ENCODE results near the gene CORIN.

The CORIN gene

GRCh38 chr4:47570816-47571215, 267.1 kb downstream of the CORIN start:
- H3K27me3 ChIP-seq (ENCODE audit: insufficient read depth, low read length, poor library complexity, severe bottlenecking), result no peaks in the 10 kb centered on the region
- no peak overlapping the region for H3K9ac ChIP-seq (ENCODE audit: low read depth, low read length, poor library complexity, severe bottlenecking)
- H2AFZ ChIP-seq (ENCODE audit: low read length), result no peak overlapping the region
- no peaks in the 10 kb centered on the region for H4K20me1 ChIP-seq (ENCODE audit: insufficient read depth, low read length, poor library complexity, severe bottlenecking)
- no peaks in the 10 kb centered on the region for H3K79me2 ChIP-seq (ENCODE audit: insufficient read depth, low read length)
- H3K4me2 ChIP-seq (ENCODE audit: low read depth, low read length, poor library complexity, severe bottlenecking), result no peak overlapping the region
- H3K9me2 ChIP-seq (replicated peaks; ENCODE audit: low read depth, low read length), result no peaks in the 10 kb centered on the region
- H3F3A ChIP-seq (ENCODE audit: low read depth), result no peaks in the 10 kb centered on the region
- H3K9me3 ChIP-seq (ENCODE audit: insufficient read depth, low read depth, low read length), result no peaks in the 10 kb centered on the region
- TF ChIP-seq EZH2phosphoT487 (IDR thresholded peaks at IDR 0.05; ENCODE audit: borderline replicate concordance), result no peak
- H3K4me1 ChIP-seq (ENCODE audit: insufficient read depth, low read length, poor library complexity, severe bottlenecking), result peaks cover 11% of the 10 kb centered on the region
- H3K36me3 ChIP-seq (ENCODE audit: insufficient read depth, low read length), result no peaks in the 10 kb centered on the region
- H3K4me3 ChIP-seq (ENCODE audit: low read length, poor library complexity, severe bottlenecking), result no peak overlapping the region

GRCh38 chr4:47567511-47567910, 270.4 kb downstream of the CORIN start:
- H3K36me3 ChIP-seq (ENCODE audit: insufficient read depth, low read length), result no peaks in the 10 kb centered on the region
- H3K9me3 ChIP-seq (ENCODE audit: insufficient read depth, low read depth, low read length), result no peaks in the 10 kb centered on the region
- TF ChIP-seq EZH2phosphoT487 (IDR thresholded peaks at IDR 0.05; ENCODE audit: borderline replicate concordance) (no peak), CTCF (conservative IDR thresholded peaks at IDR 0.05; ENCODE audit: low read length) (no peak)
- H3K4me3 ChIP-seq (ENCODE audit: low read length, poor library complexity, severe bottlenecking), result no peak overlapping the region
- no peak overlapping the region for H3K9ac ChIP-seq (ENCODE audit: low read depth, low read length, poor library complexity, severe bottlenecking)
- no peaks in the 10 kb centered on the region for H3F3A ChIP-seq (ENCODE audit: low read depth)
- H4K20me1 ChIP-seq (ENCODE audit: insufficient read depth, low read length, poor library complexity, severe bottlenecking), result no peaks in the 10 kb centered on the region
- no peaks in the 10 kb centered on the region for H3K9me2 ChIP-seq (replicated peaks; ENCODE audit: low read depth, low read length)
- H2AFZ ChIP-seq (ENCODE audit: low read length), result no peak overlapping the region
- H3K4me1 ChIP-seq (ENCODE audit: insufficient read depth, low read length, poor library complexity, severe bottlenecking), result peaks cover 26% of the 10 kb centered on the region
- H3K27me3 ChIP-seq (ENCODE audit: insufficient read depth, low read length, poor library complexity, severe bottlenecking), result no peaks in the 10 kb centered on the region
- no peak overlapping the region for H3K4me2 ChIP-seq (ENCODE audit: low read depth, low read length, poor library complexity, severe bottlenecking)
- H3K79me2 ChIP-seq (ENCODE audit: insufficient read depth, low read length), result no peaks in the 10 kb centered on the region

GRCh38 chr4:47566969-47567368, 270.9 kb downstream of the CORIN start:
- no peaks in the 10 kb centered on the region for H3F3A ChIP-seq (ENCODE audit: low read depth)
- no peaks in the 10 kb centered on the region for H3K27me3 ChIP-seq (ENCODE audit: insufficient read depth, low read length, poor library complexity, severe bottlenecking)
- no peak overlapping the region for H3K9ac ChIP-seq (ENCODE audit: low read depth, low read length, poor library complexity, severe bottlenecking)
- no peak overlapping the region for H3K4me2 ChIP-seq (ENCODE audit: low read depth, low read length, poor library complexity, severe bottlenecking)
- no peak for TF ChIP-seq EZH2phosphoT487 (IDR thresholded peaks at IDR 0.05; ENCODE audit: borderline replicate concordance)
- no peak for TF ChIP-seq CTCF (conservative IDR thresholded peaks at IDR 0.05; ENCODE audit: low read length)
- no peaks in the 10 kb centered on the region for H3K9me2 ChIP-seq (replicated peaks; ENCODE audit: low read depth, low read length)
- no peaks in the 10 kb centered on the region for H4K20me1 ChIP-seq (ENCODE audit: insufficient read depth, low read length, poor library complexity, severe bottlenecking)
- H3K36me3 ChIP-seq (ENCODE audit: insufficient read depth, low read length), result no peaks in the 10 kb centered on the region
- H2AFZ ChIP-seq (ENCODE audit: low read length), result no peak overlapping the region
- H3K9me3 ChIP-seq (ENCODE audit: insufficient read depth, low read depth, low read length), result no peaks in the 10 kb centered on the region
- peaks cover 32% of the 10 kb centered on the region for H3K4me1 ChIP-seq (ENCODE audit: insufficient read depth, low read length, poor library complexity, severe bottlenecking)
- H3K4me3 ChIP-seq (ENCODE audit: low read length, poor library complexity, severe bottlenecking), result no peak overlapping the region
- no peaks in the 10 kb centered on the region for H3K79me2 ChIP-seq (ENCODE audit: insufficient read depth, low read length)

GRCh38 chr4:47566566-47566965, 271.3 kb downstream of the CORIN start:
- H3K27me3 ChIP-seq (ENCODE audit: insufficient read depth, low read length, poor library complexity, severe bottlenecking), result no peaks in the 10 kb centered on the region
- no peaks in the 10 kb centered on the region for H4K20me1 ChIP-seq (ENCODE audit: insufficient read depth, low read length, poor library complexity, severe bottlenecking)
- no peaks in the 10 kb centered on the region for H3K9me2 ChIP-seq (replicated peaks; ENCODE audit: low read depth, low read length)
- H2AFZ ChIP-seq (ENCODE audit: low read length), result no peak overlapping the region
- no peaks in the 10 kb centered on the region for H3K36me3 ChIP-seq (ENCODE audit: insufficient read depth, low read length)
- no peak overlapping the region for H3K4me2 ChIP-seq (ENCODE audit: low read depth, low read length, poor library complexity, severe bottlenecking)
- H3K4me1 ChIP-seq (ENCODE audit: insufficient read depth, low read length, poor library complexity, severe bottlenecking), result peaks cover 35% of the 10 kb centered on the region
- H3K9ac ChIP-seq (ENCODE audit: low read depth, low read length, poor library complexity, severe bottlenecking), result no peak overlapping the region
- H3K4me3 ChIP-seq (ENCODE audit: low read length, poor library complexity, severe bottlenecking), result no peak overlapping the region
- no peaks in the 10 kb centered on the region for H3K79me2 ChIP-seq (ENCODE audit: insufficient read depth, low read length)
- no peak for TF ChIP-seq CTCF (conservative IDR thresholded peaks at IDR 0.05; ENCODE audit: low read length)
- TF ChIP-seq EZH2phosphoT487 (IDR thresholded peaks at IDR 0.05; ENCODE audit: borderline replicate concordance), result no peak
- H3F3A ChIP-seq (ENCODE audit: low read depth), result no peaks in the 10 kb centered on the region
- no peaks in the 10 kb centered on the region for H3K9me3 ChIP-seq (ENCODE audit: insufficient read depth, low read depth, low read length)

Data from Loucy (cell line).